Measurements from ENCODE around the gene MEGF11.

DNA sequence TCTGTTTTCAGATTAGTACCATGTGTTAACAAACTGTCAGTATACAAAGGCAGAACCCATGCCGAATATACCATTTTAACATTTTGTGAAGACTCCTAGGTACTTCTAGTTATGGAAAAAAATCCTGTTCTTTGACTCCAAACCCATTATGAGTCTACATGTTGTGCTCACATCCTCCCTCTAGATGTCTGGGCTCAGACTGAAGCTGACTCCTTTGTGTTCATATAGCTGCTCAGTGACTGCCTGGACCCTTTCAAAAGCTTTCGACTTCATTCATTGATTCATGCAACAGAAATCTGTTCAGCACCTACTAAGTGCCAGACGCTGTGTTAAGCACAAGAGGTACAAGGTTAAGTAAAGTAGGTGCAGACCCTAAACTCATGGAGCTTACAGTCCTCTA lies 60.5 kb downstream of the MEGF11 start:
- TF ChIP-seq, protein P1, sequence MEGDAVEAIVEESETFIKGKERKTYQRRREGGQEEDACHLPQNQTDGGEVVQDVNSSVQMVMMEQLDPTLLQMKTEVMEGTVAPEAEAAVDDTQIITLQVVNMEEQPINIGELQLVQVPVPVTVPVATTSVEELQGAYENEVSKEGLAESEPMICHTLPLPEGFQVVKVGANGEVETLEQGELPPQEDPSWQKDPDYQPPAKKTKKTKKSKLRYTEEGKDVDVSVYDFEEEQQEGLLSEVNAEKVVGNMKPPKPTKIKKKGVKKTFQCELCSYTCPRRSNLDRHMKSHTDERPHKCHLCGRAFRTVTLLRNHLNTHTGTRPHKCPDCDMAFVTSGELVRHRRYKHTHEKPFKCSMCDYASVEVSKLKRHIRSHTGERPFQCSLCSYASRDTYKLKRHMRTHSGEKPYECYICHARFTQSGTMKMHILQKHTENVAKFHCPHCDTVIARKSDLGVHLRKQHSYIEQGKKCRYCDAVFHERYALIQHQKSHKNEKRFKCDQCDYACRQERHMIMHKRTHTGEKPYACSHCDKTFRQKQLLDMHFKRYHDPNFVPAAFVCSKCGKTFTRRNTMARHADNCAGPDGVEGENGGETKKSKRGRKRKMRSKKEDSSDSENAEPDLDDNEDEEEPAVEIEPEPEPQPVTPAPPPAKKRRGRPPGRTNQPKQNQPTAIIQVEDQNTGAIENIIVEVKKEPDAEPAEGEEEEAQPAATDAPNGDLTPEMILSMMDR (IDR thresholded peaks at IDR 0.05; ENCODE audit: insufficient read depth, low read length) = no peak
- TF ChIP-seq, protein P2, sequence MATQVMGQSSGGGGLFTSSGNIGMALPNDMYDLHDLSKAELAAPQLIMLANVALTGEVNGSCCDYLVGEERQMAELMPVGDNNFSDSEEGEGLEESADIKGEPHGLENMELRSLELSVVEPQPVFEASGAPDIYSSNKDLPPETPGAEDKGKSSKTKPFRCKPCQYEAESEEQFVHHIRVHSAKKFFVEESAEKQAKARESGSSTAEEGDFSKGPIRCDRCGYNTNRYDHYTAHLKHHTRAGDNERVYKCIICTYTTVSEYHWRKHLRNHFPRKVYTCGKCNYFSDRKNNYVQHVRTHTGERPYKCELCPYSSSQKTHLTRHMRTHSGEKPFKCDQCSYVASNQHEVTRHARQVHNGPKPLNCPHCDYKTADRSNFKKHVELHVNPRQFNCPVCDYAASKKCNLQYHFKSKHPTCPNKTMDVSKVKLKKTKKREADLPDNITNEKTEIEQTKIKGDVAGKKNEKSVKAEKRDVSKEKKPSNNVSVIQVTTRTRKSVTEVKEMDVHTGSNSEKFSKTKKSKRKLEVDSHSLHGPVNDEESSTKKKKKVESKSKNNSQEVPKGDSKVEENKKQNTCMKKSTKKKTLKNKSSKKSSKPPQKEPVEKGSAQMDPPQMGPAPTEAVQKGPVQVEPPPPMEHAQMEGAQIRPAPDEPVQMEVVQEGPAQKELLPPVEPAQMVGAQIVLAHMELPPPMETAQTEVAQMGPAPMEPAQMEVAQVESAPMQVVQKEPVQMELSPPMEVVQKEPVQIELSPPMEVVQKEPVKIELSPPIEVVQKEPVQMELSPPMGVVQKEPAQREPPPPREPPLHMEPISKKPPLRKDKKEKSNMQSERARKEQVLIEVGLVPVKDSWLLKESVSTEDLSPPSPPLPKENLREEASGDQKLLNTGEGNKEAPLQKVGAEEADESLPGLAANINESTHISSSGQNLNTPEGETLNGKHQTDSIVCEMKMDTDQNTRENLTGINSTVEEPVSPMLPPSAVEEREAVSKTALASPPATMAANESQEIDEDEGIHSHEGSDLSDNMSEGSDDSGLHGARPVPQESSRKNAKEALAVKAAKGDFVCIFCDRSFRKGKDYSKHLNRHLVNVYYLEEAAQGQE (IDR thresholded peaks at IDR 0.05; ENCODE audit: insufficient replicate concordance, low read depth) = no peak
